K562 (cell line): ENCODE results near the gene ZFP64. TPM values are rescaled to one million over a fixed set of nuclear protein-coding genes. Genes with fewer than 3 reads are reported as not detected.

Source experiments
- BCOR ChIP-seq: fragments of 450-650 bp; IDR thresholded peaks from 2 replicates; pipeline ENCODE4 v1.6.1; 2016
- BRF1 ChIP-seq: IDR thresholded peaks from 3 replicates; pipeline ENCODE4 v1.6.1; 2011; ENCODE audit warnings: borderline replicate concordance, mild to moderate bottlenecking; ENCODE audit not compliant: insufficient read length; ENCODE audit errors: extremely low read depth
- CHD4 ChIP-seq: fragments of 200-600 bp; sonication (generic); IDR thresholded peaks from 3 replicates; pipeline ENCODE4 v1.6.1; 2012; ENCODE audit warnings: low read depth, mild to moderate bottlenecking, mixed read lengths, low read length, inconsistent platforms; ENCODE audit not compliant: insufficient read depth, insufficient replicate concordance, poor library complexity, severe bottlenecking
- E2F3 ChIP-seq: fragments of 250-450 bp; sonication (Bioruptor Pico); IDR thresholded peaks from 2 replicates; pipeline ENCODE4 v1.4.0; 2020; ENCODE audit warnings: mild to moderate bottlenecking
- ETV1 ChIP-seq: fragments of 450-650 bp; conservative IDR thresholded peaks from 2 replicates; pipeline ENCODE4 v1.6.1; 2016; ENCODE audit warnings: missing genetic modification characterization, control low read depth, low read depth, missing compliant biosample characterization
- IFI16 ChIP-seq: fragments of 250-450 bp; sonication (Bioruptor Pico); IDR thresholded peaks from 2 replicates; pipeline ENCODE4 v2.1.2; 2022; ENCODE audit warnings: mild to moderate bottlenecking, inconsistent platforms
- JUND ChIP-seq, 2 experiments: IDR thresholded peaks; 2 replicates in 1 of 2; 3 replicates in 1 of 2; pipeline ENCODE4 v1.6.1; 2011; ENCODE audit warnings: borderline replicate concordance in 2 of 2, low read depth in 2 of 2, low read length in 2 of 2, improper control_type of control experiment in 1 of 2, missing biosample characterization in 1 of 2, missing genetic modification characterization in 1 of 2, missing genetic modification reagents in 1 of 2
- MECOM ChIP-seq: fragments of 250-450 bp; sonication (Bioruptor Pico); IDR thresholded peaks from 2 replicates; pipeline ENCODE4 v1.8.0; 2022; ENCODE audit warnings: inconsistent platforms
- NUFIP1 ChIP-seq: fragments of 450-650 bp; IDR thresholded peaks from 2 replicates; pipeline ENCODE4 v1.6.1; 2018; ENCODE audit not compliant: partially characterized antibody
- PRMT5 ChIP-seq: sonication (generic); formaldehyde crosslinking; IDR thresholded peaks from 2 replicates; pipeline ENCODE4 v1.5.0; 2020; ENCODE audit warnings: missing genetic modification reagents
- SMARCA5 ChIP-seq: fragments of 450-650 bp; IDR thresholded peaks from 2 replicates; pipeline ENCODE4 v1.6.1; 2016
- SREBF2 ChIP-seq: sonication (generic); formaldehyde crosslinking; IDR thresholded peaks from 2 replicates; pipeline ENCODE4 v1.4.0; 2020; ENCODE audit warnings: mild to moderate bottlenecking, missing genetic modification reagents
- TAL1 ChIP-seq: fragments of 450-650 bp; IDR thresholded peaks from 2 replicates; pipeline ENCODE4 v1.6.1; 2016; ENCODE audit warnings: mild to moderate bottlenecking
- TCF7 ChIP-seq: sonication (generic); IDR thresholded peaks from 2 replicates; pipeline ENCODE4 v1.6.1; 2016; ENCODE audit warnings: antibody characterized with exemption, borderline replicate concordance
- USF1 ChIP-seq: sonication (generic); formaldehyde crosslinking; IDR thresholded peaks from 2 replicates; pipeline ENCODE4 v1.9.0; 2022; ENCODE audit warnings: mild to moderate bottlenecking, missing genetic modification reagents
- ZBTB34 ChIP-seq: fragments of 250-450 bp; sonication (Bioruptor Pico); IDR thresholded peaks from 2 replicates; pipeline ENCODE4 v1.8.0; 2021; ENCODE audit warnings: mild to moderate bottlenecking, moderate library complexity
- ZNF280A ChIP-seq: fragments of 450-650 bp; IDR thresholded peaks from 2 replicates; pipeline ENCODE4 v1.6.1; 2018; ENCODE audit warnings: mild to moderate bottlenecking, low read depth; ENCODE audit not compliant: partially characterized antibody
- ZNF41 ChIP-seq: fragments of 250-450 bp; sonication (Bioruptor Pico); conservative IDR thresholded peaks from 2 replicates; pipeline ENCODE4 v1.4.0; 2020; ENCODE audit warnings: mild to moderate bottlenecking
- polyA plus RNA-seq, 8 experiments: library from polyadenylated mRNA; depleted of rRNA in 4 of 8; stranded (reverse) in 5 of 8; unstranded in 3 of 8; fragments of >200 nt; fragmentation: Nextera tagmentation in 2 of 8; fragmentation: Illumina TruSeq in 1 of 8; extraction: Ambion mirVana in 2 of 8; extraction: Trizol in 1 of 8; gene quantifications; 2 replicates each; pipeline versions ENCODE4 v1.2.1 to v1.2.3, GENCODE V29; 2011 to 2014; ENCODE audit warnings: inconsistent platforms in 1 of 8, missing spikeins in 1 of 8
- total RNA-seq, 7 experiments: library from RNA; depleted of rRNA in 6 of 7; stranded (reverse); fragments of >200 nt in 6 of 7; fragmentation: Illumina TruSeq in 2 of 7; extraction: Trizol in 2 of 7; gene quantifications; 2 replicates each; pipeline versions ENCODE4 v1.2.1 to v1.2.3, GENCODE V29; 2011 to 2021; ENCODE audit warnings: low replicate concordance in 1 of 7
- TF ChIP-seq, protein P1 (sequence below), 2 experiments: fragments of 450-650 bp; conservative IDR thresholded peaks; 2 replicates each; pipeline ENCODE4 v1.6.1; 2017; ENCODE audit warnings: mild to moderate bottlenecking in 2 of 2, moderate library complexity in 2 of 2
- TF ChIP-seq, protein P2 (sequence below), 2 experiments: fragments of 450-650 bp; IDR thresholded peaks; 2 replicates each; pipeline ENCODE4 v1.6.1; 2016

The ZFP64 gene
- total and polyA plus RNA-seq, 9 of the 15 experiments (the other 6 are each of a cell fraction or from before 2014, with no cell fraction given) = 1.4 to 13.4 (median 7.0) TPM

- TF ChIP-seq ZNF280A (no peak), MECOM (CRISPR knock-in tag) (no peak), NUFIP1 (no peak), JUND (IDR thresholded peaks at IDR 0.05; ENCODE audit: borderline replicate concordance, low read depth, low read length) (peak; percentile 68; the same call in 1 of the 2 replicates), JUND (tag; IDR thresholded peaks at IDR 0.05; ENCODE audit: borderline replicate concordance, low read depth, low read length) (peak; percentile 33; the same call in 2 of the 3 replicates), BRF1 (no peak), PRMT5 (no peak), USF1 (CRISPR knock-in tag) (no peak), ZBTB34 (CRISPR knock-in tag) (no peak), IFI16 (CRISPR knock-in tag) (no peak), ZNF41 (no peak), TCF7 (no peak), TAL1 (no peak), CHD4 (no peak), E2F3 (no peak), SMARCA5 (no peak), ETV1 (tag) (peak; percentile 51; the same call in 1 of the 2 replicates), SREBF2 (CRISPR knock-in tag) (no peak), BCOR (no peak)
- TF ChIP-seq, protein P1, sequence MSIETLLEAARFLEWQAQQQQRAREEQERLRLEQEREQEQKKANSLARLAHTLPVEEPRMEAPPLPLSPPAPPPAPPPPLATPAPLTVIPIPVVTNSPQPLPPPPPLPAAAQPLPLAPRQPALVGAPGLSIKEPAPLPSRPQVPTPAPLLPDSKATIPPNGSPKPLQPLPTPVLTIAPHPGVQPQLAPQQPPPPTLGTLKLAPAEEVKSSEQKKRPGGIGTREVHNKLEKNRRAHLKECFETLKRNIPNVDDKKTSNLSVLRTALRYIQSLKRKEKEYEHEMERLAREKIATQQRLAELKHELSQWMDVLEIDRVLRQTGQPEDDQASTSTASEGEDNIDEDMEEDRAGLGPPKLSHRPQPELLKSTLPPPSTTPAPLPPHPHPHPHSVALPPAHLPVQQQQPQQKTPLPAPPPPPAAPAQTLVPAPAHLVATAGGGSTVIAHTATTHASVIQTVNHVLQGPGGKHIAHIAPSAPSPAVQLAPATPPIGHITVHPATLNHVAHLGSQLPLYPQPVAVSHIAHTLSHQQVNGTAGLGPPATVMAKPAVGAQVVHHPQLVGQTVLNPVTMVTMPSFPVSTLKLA (conservative IDR thresholded peaks at IDR 0.05) = no peak
- TF ChIP-seq, protein P2, sequence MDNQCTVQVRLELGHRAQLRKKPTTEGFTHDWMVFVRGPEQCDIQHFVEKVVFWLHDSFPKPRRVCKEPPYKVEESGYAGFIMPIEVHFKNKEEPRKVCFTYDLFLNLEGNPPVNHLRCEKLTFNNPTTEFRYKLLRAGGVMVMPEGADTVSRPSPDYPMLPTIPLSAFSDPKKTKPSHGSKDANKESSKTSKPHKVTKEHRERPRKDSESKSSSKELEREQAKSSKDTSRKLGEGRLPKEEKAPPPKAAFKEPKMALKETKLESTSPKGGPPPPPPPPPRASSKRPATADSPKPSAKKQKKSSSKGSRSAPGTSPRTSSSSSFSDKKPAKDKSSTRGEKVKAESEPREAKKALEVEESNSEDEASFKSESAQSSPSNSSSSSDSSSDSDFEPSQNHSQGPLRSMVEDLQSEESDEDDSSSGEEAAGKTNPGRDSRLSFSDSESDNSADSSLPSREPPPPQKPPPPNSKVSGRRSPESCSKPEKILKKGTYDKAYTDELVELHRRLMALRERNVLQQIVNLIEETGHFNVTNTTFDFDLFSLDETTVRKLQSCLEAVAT (IDR thresholded peaks at IDR 0.05) = no peak
Measured at GRCh38 chr20:52210037-52210990, 18.7 kb upstream of the ZFP64 start (continued).
